GM12878 (cell line): ENCODE results near the gene CD68. TPM values are rescaled to one million over a fixed set of nuclear protein-coding genes. Genes with fewer than 3 reads are reported as not detected.

ENCODE experiments used
- ATAC-seq: fragments of 200-7000 bp; cut with Tn5 transposase; 3 replicates; pipeline ENCODE4 v1.9.1; 2020; ENCODE audit warnings: mild to moderate bottlenecking, moderate library complexity
- BruUV-seq: library from RNA; stranded (reverse); fragments of 400-500 nt; replicated peaks from 2 replicates; lab custom pipeline; 2021; lab: Mats Ljungman, UMichigan
- CTCF ChIA-PET: fragments of 300-600 bp; sonication (Branson Sonifier 250); formaldehyde crosslinking; extraction: SDS; loops from one replicate; lab custom pipeline; 2021; ENCODE audit warnings: inconsistent platforms; lab: Yijun Ruan, JAX
- POLR2A ChIA-PET: fragments of 350-600 bp; formaldehyde crosslinking; extraction: SDS; loops from one replicate; lab custom pipeline; 2021; ENCODE audit warnings: inconsistent platforms; lab: Charles Lee
- RAD21 ChIA-PET: fragments of 300-600 bp; sonication (Branson Sonifier 250); formaldehyde crosslinking; loops from one replicate; lab custom pipeline; 2023; ENCODE audit warnings: antibody characterized with exemption; ENCODE audit not compliant: unreplicated experiment; lab: Charles Lee
- SMC1A ChIA-PET: fragments of 300-600 bp; sonication (Branson Sonifier 250); formaldehyde crosslinking; loops from one replicate; lab custom pipeline; 2023; ENCODE audit not compliant: unreplicated experiment, uncharacterized antibody; lab: Charles Lee
- DNase-seq: peaks from one replicate; pipeline ENCODE4 v3.0.0-alpha.2; 2011; ENCODE audit warnings: low read depth, low spot score
- FAIRE-seq: peaks from 3 replicates; lab custom pipeline; 2011; peaks lifted over from hg19 to GRCh38; lab: Jason Lieb, UNC
- H2AFZ ChIP-seq: 2 replicates; pipeline ENCODE4 v1.6.0; 2011; ENCODE audit warnings: low read depth, low read length, control low read depth; ENCODE audit not compliant: control insufficient read depth
- H3K27ac ChIP-seq: 2 replicates; pipeline ENCODE4 v1.5.1; 2011; ENCODE audit warnings: control low read depth; ENCODE audit not compliant: control insufficient read depth, insufficient read depth
- H3K27me3 ChIP-seq, 2 experiments: replicated peaks in 1 of 2; 2 replicates each; pipeline versions ENCODE4 v1.6.0 to v1.6.1; 2011; ENCODE audit warnings: low read length in 1 of 2; ENCODE audit not compliant: control insufficient read depth in 2 of 2, insufficient read depth in 2 of 2
- H3K36me3 ChIP-seq, 2 experiments: 2 replicates each; pipeline ENCODE4 v1.5.1; 2011; ENCODE audit warnings: low read length in 1 of 2; ENCODE audit not compliant: control insufficient read depth in 2 of 2, insufficient read depth in 2 of 2
- H3K4me1 ChIP-seq: 2 replicates; pipeline ENCODE4 v1.6.1; 2011; ENCODE audit warnings: mild to moderate bottlenecking, low read length, moderate library complexity, mixed read lengths; ENCODE audit not compliant: control insufficient read depth, insufficient read depth
- H3K4me2 ChIP-seq: 2 replicates; pipeline ENCODE4 v1.6.0; 2011; ENCODE audit warnings: control low read depth; ENCODE audit not compliant: control insufficient read depth, insufficient read depth
- H3K4me3 ChIP-seq: fragments of 200-600 bp; sonication (generic); 2 replicates; pipeline ENCODE4 v1.5.1; 2016
- H3K79me2 ChIP-seq: 2 replicates; pipeline ENCODE4 v1.6.0; 2011; ENCODE audit warnings: low read length; ENCODE audit not compliant: control insufficient read depth, insufficient read depth
- H3K9ac ChIP-seq: 2 replicates; pipeline ENCODE4 v1.8.0; 2011; ENCODE audit warnings: low read length, control low read depth, mixed read lengths; ENCODE audit not compliant: control insufficient read depth, insufficient read depth
- H3K9me3 ChIP-seq: replicated peaks from 3 replicates; pipeline ENCODE4 v1.5.1; 2011; ENCODE audit warnings: mild to moderate bottlenecking, low read length; ENCODE audit not compliant: control insufficient read depth, insufficient read depth
- H4K20me1 ChIP-seq: 2 replicates; pipeline ENCODE4 v1.6.0; 2011; ENCODE audit not compliant: control insufficient read depth, insufficient read depth
- ATF7 ChIP-seq: fragments of 450-650 bp; IDR thresholded peaks from 2 replicates; pipeline ENCODE4 v1.6.1; 2016; ENCODE audit warnings: low read depth, mild to moderate bottlenecking
- CHD1 ChIP-seq: IDR thresholded peaks from 2 replicates; pipeline ENCODE4 v1.6.1; 2012; ENCODE audit warnings: low read depth, low read length, improper control_type of control experiment
- E4F1 ChIP-seq: fragments of 450-650 bp; IDR thresholded peaks from 2 replicates; pipeline ENCODE4 v1.6.1; 2018; ENCODE audit warnings: borderline replicate concordance, mild to moderate bottlenecking; ENCODE audit not compliant: partially characterized antibody
- FOXK2 ChIP-seq: fragments of 450-650 bp; IDR thresholded peaks from 2 replicates; pipeline ENCODE4 v1.6.1; 2017; ENCODE audit warnings: mild to moderate bottlenecking, moderate library complexity
- LARP7 ChIP-seq: fragments of 450-650 bp; IDR thresholded peaks from 2 replicates; pipeline ENCODE4 v1.6.1; 2017; ENCODE audit warnings: mild to moderate bottlenecking
- MAX ChIP-seq: IDR thresholded peaks from 2 replicates; pipeline ENCODE4 v1.6.1; 2012; ENCODE audit warnings: low read depth, low read length, improper control_type of control experiment
- MYC ChIP-seq: IDR thresholded peaks from 2 replicates; pipeline ENCODE4 v1.6.1; 2011; ENCODE audit warnings: mild to moderate bottlenecking, low read length, moderate library complexity, inconsistent platforms; ENCODE audit not compliant: insufficient read depth, insufficient replicate concordance, insufficient read length, severe bottlenecking
- NR2C1 ChIP-seq: fragments of 450-650 bp; IDR thresholded peaks from 2 replicates; pipeline ENCODE4 v1.6.1; 2017; ENCODE audit warnings: antibody characterized with exemption, mild to moderate bottlenecking, moderate library complexity
- PAX5 ChIP-seq: IDR thresholded peaks from 2 replicates; pipeline ENCODE4 v1.6.1; 2011; ENCODE audit warnings: low read depth, low read length, borderline replicate concordance
- PAX8 ChIP-seq: fragments of 450-650 bp; IDR thresholded peaks from 2 replicates; pipeline ENCODE4 v1.6.1; 2017; ENCODE audit warnings: mild to moderate bottlenecking, moderate library complexity
- POLR2A ChIP-seq: IDR thresholded peaks from 2 replicates; pipeline ENCODE4 v1.6.1; 2011; ENCODE audit warnings: low read depth, mild to moderate bottlenecking, low read length
- POLR2AphosphoS5 ChIP-seq: IDR thresholded peaks from 2 replicates; pipeline ENCODE4 v1.6.1; 2011; ENCODE audit warnings: mild to moderate bottlenecking, low read length, inconsistent platforms
- RAD51 ChIP-seq: fragments of 450-650 bp; IDR thresholded peaks from 2 replicates; pipeline ENCODE4 v1.6.1; 2016; ENCODE audit warnings: moderate library complexity, mild to moderate bottlenecking, inconsistent platforms
- RCOR1 ChIP-seq: conservative IDR thresholded peaks from 2 replicates; pipeline ENCODE4 v1.6.1; 2012; ENCODE audit warnings: low read depth, low read length, improper control_type of control experiment
- RELA ChIP-seq: fragments of 450-650 bp; IDR thresholded peaks from 2 replicates; pipeline ENCODE4 v1.8.0; 2014; ENCODE audit warnings: borderline replicate concordance; ENCODE audit not compliant: partially characterized antibody
- SIX5 ChIP-seq: IDR thresholded peaks from 2 replicates; pipeline ENCODE4 v1.6.1; 2011; ENCODE audit warnings: mild to moderate bottlenecking, low read depth, low read length, moderate library complexity; ENCODE audit not compliant: severe bottlenecking
- SREBF1 ChIP-seq: IDR thresholded peaks from 2 replicates; pipeline ENCODE4 v1.6.1; 2012; ENCODE audit warnings: mild to moderate bottlenecking, low read length
- SUZ12 ChIP-seq: fragments of 200-600 bp; sonication (generic); IDR thresholded peaks from one replicate; pipeline ENCODE4 v1.6.1; 2018; ENCODE audit warnings: antibody characterized with exemption, mild to moderate bottlenecking; ENCODE audit not compliant: unreplicated experiment
- TAF1 ChIP-seq: IDR thresholded peaks from 2 replicates; pipeline ENCODE4 v1.6.1; 2011; ENCODE audit warnings: mild to moderate bottlenecking, low read depth, low read length, borderline replicate concordance
- USF1 ChIP-seq: IDR thresholded peaks from 2 replicates; pipeline ENCODE4 v1.6.1; 2011; ENCODE audit warnings: borderline replicate concordance, low read depth, mild to moderate bottlenecking, moderate library complexity, mixed read lengths, low read length; ENCODE audit not compliant: insufficient read depth; ENCODE audit errors: extremely low read length
- USF2 ChIP-seq: IDR thresholded peaks from 2 replicates; pipeline ENCODE4 v1.6.1; 2011; ENCODE audit warnings: low read depth, low read length, improper control_type of control experiment, borderline replicate concordance
- ZNF24 ChIP-seq: fragments of 450-650 bp; IDR thresholded peaks from 2 replicates; pipeline ENCODE4 v1.6.1; 2017; ENCODE audit warnings: antibody characterized with exemption, mild to moderate bottlenecking
- WGBS: methylation state at CpG from one replicate; pipeline ENCODE4 v1.1.6; 2016; ENCODE audit warnings: low lambda C conversion rate; ENCODE audit not compliant: insufficient replicate concordance, insufficient coverage; ENCODE audit errors: missing lambda C conversion rate; 5-methylcytosine and 5-hydroxymethylcytosine counted together
- in situ Hi-C: fragments of 300-500 bp; cut with MboI; formaldehyde crosslinking; loops from 9 replicates; pipeline ENCODE4 v1.14.3; 2018; ENCODE audit warnings: mixed read lengths
- intact Hi-C: fragments of 100-400 bp; cut with micrococcal nuclease; formaldehyde crosslinking; loops from one replicate; pipeline ENCODE4 v1.14.2; 2022; ENCODE audit not compliant: unreplicated experiment
- polyA plus RNA-seq, 11 experiments: library from polyadenylated mRNA; depleted of rRNA in 4 of 11; unstranded in 6 of 11; stranded (reverse) in 5 of 11; fragments of >200 nt; fragmentation: Nextera tagmentation in 4 of 11; fragmentation: Illumina TruSeq in 1 of 11; extraction: Ambion mirVana in 4 of 11; extraction: Trizol in 1 of 11; gene quantifications; 1 replicate in 1 of 11; 2 replicates in 10 of 11; pipeline versions ENCODE4 v1.2.1 to v1.2.3, GENCODE V29; 2011 to 2016; ENCODE audit warnings: inconsistent platforms in 2 of 11, missing spikeins in 2 of 11, low read depth in 1 of 11
- total RNA-seq, 4 experiments: library from RNA; depleted of rRNA in 3 of 4; stranded (reverse); fragments of >200 nt in 3 of 4; fragmentation: Illumina TruSeq in 1 of 4; extraction: Trizol in 1 of 4; gene quantifications; 2 replicates each; pipeline versions ENCODE4 v1.2.1 to v1.2.3, GENCODE V29; 2013 to 2021

The CD68 gene
- total and polyA plus RNA-seq, 10 of the 15 experiments (the other 5 are each of a cell fraction or from before 2014, with no cell fraction given), result 2.6 to 6.9 (median 3.8) TPM

- peak overlapping the region; percentile 70 for H3K4me3 ChIP-seq
- FAIRE-seq (peak; percentile 84), DNase-seq (no peak), ATAC-seq (peak; percentile 91)
- H3K27me3 ChIP-seq, result no peaks in the 10 kb centered on the region
- no peaks in the 10 kb centered on the region for H3K9me3 ChIP-seq
- POLR2A ChIA-PET, result interaction anchor here (1.1 to 5.1 kb wide), 4 partner anchors 12 to 236 kb away, joined by 3 to 39 read pairs (median 4); partner anchors contain the start of genes ACAP1, MPDU1 and WRAP53
- peak overlapping the region; percentile 96 for H3K4me2 ChIP-seq
- CTCF ChIA-PET, result interaction anchor here (0.6 to 1.3 kb wide), 3 partner anchors 57 to 116 kb away, joined by 3 to 5 read pairs (median 4); partner anchors contain the start of genes TP53 and WRAP53
- intact Hi-C loops (loop anchor here (1.0 to 5.0 kb wide), 3 partner anchors 11 to 115 kb away; partner anchors contain the start of genes POLR2A, SENP3, TP53 and WRAP53), in situ Hi-C loops (loop anchor here (25.0 kb wide), 1 partner anchor 535 kb away; the partner anchor contains the start of genes SLC16A11 and SLC16A13)
- RAD21 ChIA-PET, result interaction anchor here (0.6 to 2.8 kb wide), 4 partner anchors 12 to 236 kb away, joined by 3 to 8 read pairs (median 4); partner anchors contain the start of genes ACAP1, TMEM102, TP53 and WRAP53
- WGBS, result under 1% methylated on average over 11 of the region's 11 CpGs
- peaks cover 25% of the 10 kb centered on the region for H4K20me1 ChIP-seq
- H3K27ac ChIP-seq, result peak overlapping the region; percentile 98
- SMC1A ChIA-PET, result interaction anchor here (1.0 to 2.1 kb wide), 2 partner anchors 12 kb away, joined by 8 to 9 read pairs; partner anchors contain the start of gene MPDU1
- peaks cover 52% of the 10 kb centered on the region for H3K79me2 ChIP-seq
- peaks cover 16% of the 10 kb centered on the region for H3K4me1 ChIP-seq
- BruUV-seq, result no TSS peak
- H3K9ac ChIP-seq, result peak overlapping the region; percentile 92
- H3K36me3 ChIP-seq, result peaks cover 30 to 44% of the 10 kb centered on the region in 2 experiments
- H2AFZ ChIP-seq, result peak overlapping the region; percentile 72
- TF ChIP-seq POLR2AphosphoS5, result peak; percentile 44; the same call in 1 of the 2 replicates
- TF ChIP-seq CHD1, result no peak
- TF ChIP-seq SUZ12, result no peak
- TF ChIP-seq MAX, result peak; percentile 100
- peak; percentile 97 for TF ChIP-seq RAD51
- 0 out of 2 replicates have a peak, but pooled peaks have one; percentile 52 for TF ChIP-seq RCOR1
- peak; percentile 94 for TF ChIP-seq USF1
- TF ChIP-seq SIX5, result peak; percentile 51
- TF ChIP-seq TAF1, result no peak; the same call in none of the 2 replicates
- peak; percentile 55; the same call in 1 of the 2 replicates for TF ChIP-seq SREBF1
- 0 out of 2 replicates have a peak, but pooled peaks have one; percentile 32 for TF ChIP-seq PAX5
- peak; percentile 94 for TF ChIP-seq USF2
- TF ChIP-seq PAX8, result no peak
- TF ChIP-seq POLR2A, result no peak
- peak; percentile 76 for TF ChIP-seq NR2C1
- peak; percentile 77 for TF ChIP-seq RELA
- 0 out of 2 replicates have a peak, but pooled peaks have one; percentile 7 for TF ChIP-seq FOXK2
- TF ChIP-seq MYC, result peak; percentile 95
- no peak for TF ChIP-seq LARP7
- no peak for TF ChIP-seq ATF7
- TF ChIP-seq E4F1, result peak; percentile 93
- TF ChIP-seq ZNF24, result no peak
Measured at GRCh38 chr17:7572338-7572587, 7.2 kb upstream of the CD68 start.
